Neural cell (in vitro differentiated cells): ENCODE results near the gene CEP85. TPM values are rescaled to one million over a fixed set of nuclear protein-coding genes. Genes with fewer than 3 reads are reported as not detected.
A peak's percentile ranks its signal among the peaks of the same experiment; 100 is the strongest.
"Not testable (repeated sequence)": the region's sequence is repeated elsewhere in the genome, so short reads cannot be mapped to it uniquely, and the experiment has no call there.

ENCODE experiments used
- H2AFZ ChIP-seq: fragments of 200-600, 300-800 bp; sonication (generic), shearing (Covaris generic); 2 replicates; pipeline ENCODE4 v1.6.0; 2014; ENCODE audit warnings: low read depth, mild to moderate bottlenecking, antibody characterized with exemption, low read length, moderate library complexity
- H3F3A ChIP-seq: fragments of 200-600 bp; shearing (Covaris generic); 2 replicates; pipeline ENCODE4 v1.6.1; 2016; ENCODE audit warnings: mild to moderate bottlenecking, moderate library complexity, mixed read lengths, antibody characterized with exemption, low read length; ENCODE audit not compliant: insufficient read depth, poor library complexity, severe bottlenecking
- H3K27ac ChIP-seq: fragments of 200-600, 300-800 bp; sonication (generic), shearing (Covaris generic); 2 replicates; pipeline ENCODE4 v1.5.1; 2014; ENCODE audit warnings: mild to moderate bottlenecking, low read length, moderate library complexity
- H3K27me3 ChIP-seq: fragments of 300-800, 200-600 bp; sonication (generic), shearing (Covaris generic); 2 replicates; pipeline ENCODE4 v1.6.0; 2014; ENCODE audit warnings: mild to moderate bottlenecking, low read depth, low read length, moderate library complexity; ENCODE audit not compliant: insufficient read depth
- H3K36me3 ChIP-seq: fragments of 300-800, 200-600 bp; sonication (generic), shearing (Covaris generic); 2 replicates; pipeline ENCODE4 v1.5.1; 2014; ENCODE audit warnings: mild to moderate bottlenecking, antibody characterized with exemption, low read length, moderate library complexity; ENCODE audit not compliant: insufficient read depth
- H3K4me2 ChIP-seq: fragments of 300-800, 200-600 bp; sonication (generic), shearing (Covaris generic); 2 replicates; pipeline ENCODE4 v1.6.0; 2014; ENCODE audit warnings: mild to moderate bottlenecking, low read length
- H3K4me3 ChIP-seq: fragments of 300-800, 200-600 bp; sonication (generic), shearing (Covaris generic); 2 replicates; pipeline ENCODE4 v1.5.1; 2014; ENCODE audit warnings: mild to moderate bottlenecking, low read length, moderate library complexity
- H3K79me2 ChIP-seq: fragments of 200-600 bp; shearing (Covaris generic); replicated peaks from 2 replicates; pipeline ENCODE4 v1.6.0; 2014; ENCODE audit warnings: mild to moderate bottlenecking, low read length, moderate library complexity; ENCODE audit not compliant: insufficient read depth
- H3K9ac ChIP-seq: fragments of 300-800, 200-600 bp; sonication (generic), shearing (Covaris generic); 2 replicates; pipeline ENCODE4 v1.6.1; 2016; ENCODE audit warnings: mild to moderate bottlenecking, low read length, mixed read lengths
- H3K9me2 ChIP-seq: fragments of 200-600 bp; shearing (Covaris generic); 2 replicates; pipeline ENCODE4 v1.6.1; 2016; ENCODE audit warnings: mild to moderate bottlenecking, low read length, mixed read lengths; ENCODE audit not compliant: insufficient read depth
- H3K9me3 ChIP-seq: fragments of 200-600, 300-800 bp; sonication (generic), shearing (Covaris generic); 2 replicates; pipeline ENCODE4 v1.6.1; 2016; ENCODE audit warnings: mild to moderate bottlenecking, mixed run types, low read length, moderate library complexity, mixed read lengths
- H4K20me1 ChIP-seq: fragments of 200-600 bp; shearing (Covaris generic); 2 replicates; pipeline ENCODE4 v1.6.1; 2016; ENCODE audit warnings: mild to moderate bottlenecking, mixed run types; ENCODE audit not compliant: insufficient read depth
- EP300 ChIP-seq: fragments of 450-650 bp; conservative IDR thresholded peaks from 2 replicates; pipeline ENCODE4 v1.6.1; 2014; ENCODE audit warnings: antibody characterized with exemption, mild to moderate bottlenecking, moderate library complexity; ENCODE audit not compliant: poor library complexity, severe bottlenecking
- EZH2 ChIP-seq: fragments of 200-600, 300-800 bp; shearing (Covaris generic), sonication (generic); IDR thresholded peaks from 2 replicates; pipeline ENCODE4 v1.6.1; 2014; ENCODE audit warnings: antibody characterized with exemption, low read length, borderline replicate concordance, mild to moderate bottlenecking; ENCODE audit not compliant: insufficient read depth, poor library complexity, severe bottlenecking
- POLR2AphosphoS5 ChIP-seq: IDR thresholded peaks from 2 replicates; pipeline ENCODE4 v1.6.1; 2012
- SMC3 ChIP-seq: fragments of 450-650 bp; conservative IDR thresholded peaks from 2 replicates; pipeline ENCODE4 v1.6.1; 2014; ENCODE audit warnings: antibody characterized with exemption, mild to moderate bottlenecking, moderate library complexity; ENCODE audit not compliant: poor library complexity
- polyA plus RNA-seq: library from polyadenylated mRNA; depleted of rRNA; stranded (reverse); fragments of >200 nt; gene quantifications from 2 replicates; pipeline ENCODE4 v1.2.3, GENCODE V29; 2014
- TF ChIP-seq, protein P1 (sequence below): fragments of 450-650 bp; IDR thresholded peaks from 2 replicates; pipeline ENCODE4 v1.5.1; 2014; ENCODE audit warnings: antibody characterized with exemption, mild to moderate bottlenecking, moderate library complexity; ENCODE audit not compliant: poor library complexity, severe bottlenecking
- TF ChIP-seq, protein P2 (sequence below): IDR thresholded peaks from 2 replicates; pipeline ENCODE4 v1.6.1; 2012; ENCODE audit warnings: borderline replicate concordance

CEP85 gene
- polyA plus RNA-seq, 1 donor from 2014 or later = 20.5 TPM

DNA sequence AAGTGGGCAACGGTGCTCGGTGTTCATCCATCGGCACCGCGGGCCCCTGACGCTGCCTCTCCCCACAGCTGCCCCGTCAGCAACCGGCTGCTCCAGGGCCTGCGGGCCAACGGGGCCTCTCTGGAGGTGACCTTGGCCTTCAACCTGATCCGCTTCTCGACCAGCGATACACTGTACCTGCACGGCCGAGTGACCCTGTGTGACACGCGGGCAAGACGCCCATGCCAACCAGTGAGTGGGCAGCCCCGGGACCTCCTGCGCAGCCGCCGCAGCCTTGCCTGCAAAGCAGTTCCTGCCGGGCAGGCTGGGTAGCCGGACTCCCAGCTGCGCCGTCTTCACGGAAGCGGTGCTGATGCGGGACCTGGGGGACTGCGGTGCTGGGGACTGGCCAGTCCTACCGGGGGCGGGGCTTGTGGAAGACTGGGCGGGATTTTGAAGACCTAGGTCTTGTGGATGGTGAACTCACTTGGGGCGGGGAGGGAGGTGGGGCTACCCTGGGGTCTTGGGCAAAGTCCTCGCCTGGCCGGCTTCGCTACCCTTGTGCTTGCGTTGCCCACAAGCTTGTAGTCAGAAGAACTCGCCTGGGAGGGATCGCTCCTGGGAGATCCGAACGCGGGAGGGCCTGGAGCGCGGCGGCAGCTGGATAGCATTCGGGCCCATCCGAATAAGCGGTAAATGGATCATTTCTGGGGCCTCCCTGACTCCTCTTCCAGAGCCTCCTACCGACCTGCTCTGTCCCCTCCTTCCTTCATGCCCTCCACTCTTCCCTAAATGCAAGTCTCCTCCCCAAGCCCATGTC is 8.8 kb upstream of the CEP85 start:
- TF ChIP-seq SMC3 (no peak), EZH2 (no peak), POLR2AphosphoS5 (no peak), EP300 (no peak)
- TF ChIP-seq, protein P1, sequence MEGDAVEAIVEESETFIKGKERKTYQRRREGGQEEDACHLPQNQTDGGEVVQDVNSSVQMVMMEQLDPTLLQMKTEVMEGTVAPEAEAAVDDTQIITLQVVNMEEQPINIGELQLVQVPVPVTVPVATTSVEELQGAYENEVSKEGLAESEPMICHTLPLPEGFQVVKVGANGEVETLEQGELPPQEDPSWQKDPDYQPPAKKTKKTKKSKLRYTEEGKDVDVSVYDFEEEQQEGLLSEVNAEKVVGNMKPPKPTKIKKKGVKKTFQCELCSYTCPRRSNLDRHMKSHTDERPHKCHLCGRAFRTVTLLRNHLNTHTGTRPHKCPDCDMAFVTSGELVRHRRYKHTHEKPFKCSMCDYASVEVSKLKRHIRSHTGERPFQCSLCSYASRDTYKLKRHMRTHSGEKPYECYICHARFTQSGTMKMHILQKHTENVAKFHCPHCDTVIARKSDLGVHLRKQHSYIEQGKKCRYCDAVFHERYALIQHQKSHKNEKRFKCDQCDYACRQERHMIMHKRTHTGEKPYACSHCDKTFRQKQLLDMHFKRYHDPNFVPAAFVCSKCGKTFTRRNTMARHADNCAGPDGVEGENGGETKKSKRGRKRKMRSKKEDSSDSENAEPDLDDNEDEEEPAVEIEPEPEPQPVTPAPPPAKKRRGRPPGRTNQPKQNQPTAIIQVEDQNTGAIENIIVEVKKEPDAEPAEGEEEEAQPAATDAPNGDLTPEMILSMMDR = no peak
- TF ChIP-seq, protein P2, sequence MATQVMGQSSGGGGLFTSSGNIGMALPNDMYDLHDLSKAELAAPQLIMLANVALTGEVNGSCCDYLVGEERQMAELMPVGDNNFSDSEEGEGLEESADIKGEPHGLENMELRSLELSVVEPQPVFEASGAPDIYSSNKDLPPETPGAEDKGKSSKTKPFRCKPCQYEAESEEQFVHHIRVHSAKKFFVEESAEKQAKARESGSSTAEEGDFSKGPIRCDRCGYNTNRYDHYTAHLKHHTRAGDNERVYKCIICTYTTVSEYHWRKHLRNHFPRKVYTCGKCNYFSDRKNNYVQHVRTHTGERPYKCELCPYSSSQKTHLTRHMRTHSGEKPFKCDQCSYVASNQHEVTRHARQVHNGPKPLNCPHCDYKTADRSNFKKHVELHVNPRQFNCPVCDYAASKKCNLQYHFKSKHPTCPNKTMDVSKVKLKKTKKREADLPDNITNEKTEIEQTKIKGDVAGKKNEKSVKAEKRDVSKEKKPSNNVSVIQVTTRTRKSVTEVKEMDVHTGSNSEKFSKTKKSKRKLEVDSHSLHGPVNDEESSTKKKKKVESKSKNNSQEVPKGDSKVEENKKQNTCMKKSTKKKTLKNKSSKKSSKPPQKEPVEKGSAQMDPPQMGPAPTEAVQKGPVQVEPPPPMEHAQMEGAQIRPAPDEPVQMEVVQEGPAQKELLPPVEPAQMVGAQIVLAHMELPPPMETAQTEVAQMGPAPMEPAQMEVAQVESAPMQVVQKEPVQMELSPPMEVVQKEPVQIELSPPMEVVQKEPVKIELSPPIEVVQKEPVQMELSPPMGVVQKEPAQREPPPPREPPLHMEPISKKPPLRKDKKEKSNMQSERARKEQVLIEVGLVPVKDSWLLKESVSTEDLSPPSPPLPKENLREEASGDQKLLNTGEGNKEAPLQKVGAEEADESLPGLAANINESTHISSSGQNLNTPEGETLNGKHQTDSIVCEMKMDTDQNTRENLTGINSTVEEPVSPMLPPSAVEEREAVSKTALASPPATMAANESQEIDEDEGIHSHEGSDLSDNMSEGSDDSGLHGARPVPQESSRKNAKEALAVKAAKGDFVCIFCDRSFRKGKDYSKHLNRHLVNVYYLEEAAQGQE = no peak
- no peak overlapping the region for H3K9ac ChIP-seq

DNA sequence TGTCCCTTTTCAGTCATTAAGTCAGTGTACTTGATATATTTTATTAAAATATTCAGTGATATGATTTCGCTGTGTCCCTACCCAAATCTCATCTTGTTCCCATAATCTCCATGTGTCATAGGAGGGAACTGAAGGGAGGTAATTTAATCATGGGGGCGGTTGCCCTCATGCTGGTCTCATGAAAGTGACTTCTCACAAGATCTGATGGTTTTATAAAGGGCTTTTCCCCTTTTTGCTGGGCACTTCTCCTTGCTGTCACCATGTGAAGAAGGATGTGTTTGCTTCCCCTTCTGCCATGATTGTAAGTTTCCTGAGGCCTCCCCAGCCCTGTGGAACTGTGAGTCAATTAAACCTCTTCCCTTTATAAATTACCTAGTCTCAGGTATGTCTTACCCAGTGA is 3.3 kb upstream of the CEP85 start:
- H3K9ac ChIP-seq, H3K79me2 ChIP-seq, H3K4me3 ChIP-seq: not testable (repeated sequence)

More for the DNA sequence above, 8.8 kb upstream of the CEP85 start:
- no peaks in the 10 kb centered on the region for H3F3A ChIP-seq
- no peak overlapping the region for H3K4me2 ChIP-seq
- no peaks in the 10 kb centered on the region for H3K79me2 ChIP-seq
- H3K27ac ChIP-seq = no peak overlapping the region
- no peaks in the 10 kb centered on the region for H3K9me2 ChIP-seq
- H3K9me3 ChIP-seq = no peaks in the 10 kb centered on the region
- H2AFZ ChIP-seq = no peak overlapping the region
- peaks cover 24% of the 10 kb centered on the region for H3K27me3 ChIP-seq
- H3K4me3 ChIP-seq = peak overlapping the region; percentile 43
- H3K36me3 ChIP-seq = no peaks in the 10 kb centered on the region
- no peaks in the 10 kb centered on the region for H4K20me1 ChIP-seq

DNA sequence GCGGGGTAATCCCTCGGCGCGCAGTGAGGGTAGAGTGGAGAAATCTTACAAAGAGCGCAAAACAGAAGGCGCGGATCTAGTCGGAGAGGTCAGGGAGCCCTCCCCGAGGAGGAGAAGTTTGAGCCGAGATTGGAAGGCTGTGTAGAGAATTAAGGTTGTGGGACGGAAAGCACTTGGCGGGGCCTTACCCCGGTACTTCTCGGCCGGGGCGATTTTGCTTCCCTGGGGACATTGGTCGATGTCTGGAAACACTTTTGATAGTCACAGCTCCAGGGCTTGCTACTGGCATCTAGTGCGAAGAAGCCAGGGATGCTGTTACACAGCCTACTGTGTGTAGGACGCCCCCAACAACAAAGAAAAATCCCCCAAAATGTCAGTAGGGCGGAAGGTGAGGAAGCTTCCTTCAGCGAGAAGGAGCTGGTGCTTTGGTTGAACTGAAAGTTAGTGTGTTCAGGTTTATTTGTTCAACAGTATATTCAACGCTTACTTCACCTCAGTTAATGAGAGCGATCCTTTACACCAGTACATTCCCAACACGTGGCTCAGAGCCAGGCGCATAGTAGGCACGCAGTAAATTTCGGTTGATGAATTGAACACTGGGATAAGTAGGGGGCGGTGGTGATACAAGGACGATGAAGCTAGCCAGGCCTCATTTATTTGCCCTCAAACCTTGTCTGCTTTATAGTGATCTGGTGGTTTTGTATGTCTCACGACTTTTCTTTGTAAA is 807 bp downstream of the CEP85 start:
- peaks cover 23% of the 10 kb centered on the region for H3K79me2 ChIP-seq

More for the DNA sequence above, 3.3 kb upstream of the CEP85 start:
- H4K20me1 ChIP-seq, H3F3A ChIP-seq, H3K4me2 ChIP-seq, H3K9me3 ChIP-seq, H3K36me3 ChIP-seq, H3K9me2 ChIP-seq, H2AFZ ChIP-seq, H3K27me3 ChIP-seq, H3K27ac ChIP-seq: not testable (repeated sequence)

More for the DNA sequence above, 807 bp downstream of the CEP85 start:
- Histone ChIP-seq H4K20me1 (no peaks in the 10 kb centered on the region), H3K9ac (peak overlapping the region; percentile 70), H3K9me3 (no peaks in the 10 kb centered on the region), H3K4me2 (peak overlapping the region; percentile 30), H3K27me3 (no peaks in the 10 kb centered on the region), H3K4me3 (peak overlapping the region; percentile 75), H2AFZ (peak overlapping the region; percentile 86), H3F3A (no peaks in the 10 kb centered on the region), H3K9me2 (no peaks in the 10 kb centered on the region), H3K36me3 (no peaks in the 10 kb centered on the region), H3K27ac (peak overlapping the region; percentile 76)
- TF ChIP-seq EP300 (no peak), SMC3 (peak; percentile 54)
- TF ChIP-seq, protein P2 = no peak
